HG02678 (cell line): ENCODE results near the gene UBE2Z.

ENCODE experiments used
- ATAC-seq: cut with Tn5 transposase; IDR thresholded peaks from one replicate; pipeline ENCODE4 v1.9.1; 2021; ENCODE audit warnings: mild to moderate bottlenecking, moderate library complexity; ENCODE audit not compliant: unreplicated experiment

The UBE2Z gene

DNA sequence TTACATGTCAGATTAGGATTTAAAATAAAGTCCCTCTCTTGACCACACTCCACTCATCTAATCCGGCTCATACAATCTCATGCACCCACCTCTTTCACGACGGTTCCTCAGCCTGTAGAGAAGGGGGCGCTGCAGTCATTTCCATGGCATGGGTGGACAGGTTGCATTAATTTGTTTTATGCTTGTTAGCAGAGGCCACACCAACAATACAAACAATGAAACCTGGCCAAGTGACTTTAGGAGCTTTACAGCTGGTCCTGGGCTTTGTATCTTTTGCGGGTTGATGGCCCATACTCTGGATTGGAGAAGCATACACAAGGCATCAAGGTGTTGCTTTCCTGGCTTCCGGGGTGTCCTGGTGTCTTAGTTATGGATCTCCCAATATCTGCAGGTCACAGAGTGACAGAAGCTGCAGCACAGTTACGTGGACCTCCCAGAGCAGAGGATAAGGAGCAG, 46.1 kb downstream of the UBE2Z start:
- ATAC-seq: no peak

DNA sequence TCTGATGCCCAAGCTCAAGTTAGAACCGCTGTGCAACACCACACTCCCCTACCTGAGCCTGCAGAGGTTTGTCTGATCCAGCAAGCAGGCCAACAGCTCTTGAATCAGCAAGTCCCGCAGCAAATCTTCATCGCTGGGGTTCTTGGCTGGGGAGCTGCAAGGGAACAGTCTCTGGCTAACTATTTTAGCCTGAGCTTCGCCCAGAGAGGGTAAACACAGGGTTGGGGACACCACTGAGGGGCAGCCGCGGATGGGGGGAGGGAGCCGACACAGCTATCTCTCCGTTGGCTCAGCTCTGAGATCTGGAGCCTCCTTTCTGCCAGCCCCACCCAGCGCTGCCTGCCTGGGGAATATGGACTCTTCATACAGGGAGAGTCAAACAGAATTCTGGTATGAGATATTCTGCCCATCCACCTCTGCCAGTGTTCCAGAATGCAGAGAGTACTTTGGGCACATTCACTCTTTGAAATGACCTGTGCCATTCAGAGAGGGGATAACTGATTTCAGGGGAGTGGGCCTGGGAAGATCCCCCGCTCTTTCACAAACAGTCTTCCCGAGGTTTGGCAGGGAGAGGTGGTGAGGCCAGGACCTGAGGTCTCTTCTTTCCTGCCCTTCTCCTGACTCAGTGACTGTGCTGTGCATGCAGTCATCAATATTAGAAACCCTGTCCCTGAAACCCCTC, 52.8 kb downstream of the UBE2Z start:
- no peak for ATAC-seq

DNA sequence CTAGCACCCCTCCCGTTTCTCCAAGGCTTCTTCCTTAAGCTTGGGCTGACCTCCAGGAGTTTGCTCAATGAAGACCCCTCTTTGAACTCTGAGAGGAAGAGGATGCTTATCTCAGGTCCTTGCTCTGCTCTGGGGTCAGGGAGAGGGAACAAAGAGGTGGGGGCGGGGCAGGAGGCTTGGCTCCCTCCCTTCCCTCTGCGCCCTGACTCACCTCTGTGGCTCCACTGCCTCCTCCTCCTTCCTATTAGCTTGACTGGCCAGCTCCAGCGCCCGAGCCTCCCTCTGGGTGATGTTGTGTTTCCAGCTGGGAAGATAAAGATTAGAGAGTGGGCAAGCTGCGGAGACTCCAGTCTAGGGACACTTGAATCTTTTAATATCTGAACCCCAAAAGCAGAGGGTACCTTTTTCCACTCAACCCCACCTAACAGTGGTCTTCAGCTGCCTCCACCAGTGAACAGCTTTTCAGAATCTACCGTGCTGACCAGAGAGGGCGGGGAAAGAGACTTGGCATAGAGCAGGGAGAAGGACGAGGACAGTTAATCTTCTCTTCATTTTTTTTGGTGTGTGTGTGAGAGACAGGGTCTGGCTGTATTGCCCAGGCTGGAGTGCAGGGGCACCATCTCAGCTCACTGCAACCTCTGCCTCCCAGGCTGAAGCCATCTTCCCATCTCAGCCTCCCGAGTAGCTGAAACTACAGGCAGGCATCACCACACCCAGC, 53.5 kb downstream of the UBE2Z start:
- no peak for ATAC-seq

DNA sequence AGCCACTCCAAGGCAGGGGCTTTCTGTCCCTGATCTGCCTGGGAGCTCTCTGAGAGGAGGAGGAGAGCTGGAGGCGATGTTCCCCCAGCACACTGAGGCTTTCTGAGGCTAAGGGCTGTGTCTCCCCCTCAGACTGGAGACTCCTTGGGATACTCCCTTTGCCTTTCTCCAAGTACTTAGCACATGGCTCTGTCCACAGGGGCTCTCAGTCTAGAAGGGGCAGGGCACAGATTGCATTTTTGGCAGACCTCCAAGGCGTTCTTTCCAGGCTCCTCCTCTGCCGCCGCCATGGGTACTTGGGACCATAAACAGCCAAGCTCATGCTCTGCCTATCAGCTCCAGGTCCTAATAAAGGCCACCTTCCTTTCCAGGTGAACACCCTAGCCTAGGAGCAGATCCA, 62.0 kb downstream of the UBE2Z start:
- ATAC-seq: no peak

DNA sequence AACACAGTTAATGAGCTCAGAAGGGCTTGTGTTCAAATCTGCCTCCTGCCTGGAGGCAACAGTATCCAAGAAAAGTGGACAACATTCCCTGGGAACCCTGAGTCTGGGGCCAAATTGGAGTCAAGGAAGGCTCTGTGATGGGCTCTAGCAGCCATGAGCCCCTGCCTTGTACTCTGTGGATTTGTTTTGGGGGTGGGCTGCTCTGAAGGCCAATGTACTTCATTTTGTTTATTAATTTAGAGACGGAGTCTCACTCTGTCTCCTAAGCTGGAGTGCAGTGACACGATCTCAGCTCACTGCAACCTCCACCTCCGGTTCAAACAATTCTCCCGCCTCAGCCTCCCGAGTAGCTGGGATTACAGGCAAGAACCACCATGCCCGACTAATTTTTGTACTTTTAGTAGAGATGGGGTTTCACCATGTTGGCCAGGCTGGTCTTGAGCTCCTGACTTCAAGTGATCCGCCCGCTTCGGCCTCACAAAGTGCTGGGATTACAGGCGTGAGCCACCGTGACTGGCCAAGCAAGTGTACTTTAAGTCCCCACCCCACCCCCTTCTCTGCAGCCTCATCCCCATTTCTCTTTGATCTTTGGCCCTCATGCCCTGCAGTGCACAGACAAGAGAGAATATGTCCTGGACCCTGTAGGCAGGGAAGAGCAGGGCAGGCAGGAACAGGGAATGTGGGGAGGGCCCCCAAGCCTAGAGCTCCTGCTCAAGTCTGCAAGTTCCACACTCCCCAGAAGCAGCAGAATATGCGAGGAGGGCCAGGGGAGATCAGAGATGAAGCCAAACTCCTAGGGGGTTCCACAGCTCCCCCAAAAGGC, 62.9 kb downstream of the UBE2Z start:
- ATAC-seq: no peak

DNA sequence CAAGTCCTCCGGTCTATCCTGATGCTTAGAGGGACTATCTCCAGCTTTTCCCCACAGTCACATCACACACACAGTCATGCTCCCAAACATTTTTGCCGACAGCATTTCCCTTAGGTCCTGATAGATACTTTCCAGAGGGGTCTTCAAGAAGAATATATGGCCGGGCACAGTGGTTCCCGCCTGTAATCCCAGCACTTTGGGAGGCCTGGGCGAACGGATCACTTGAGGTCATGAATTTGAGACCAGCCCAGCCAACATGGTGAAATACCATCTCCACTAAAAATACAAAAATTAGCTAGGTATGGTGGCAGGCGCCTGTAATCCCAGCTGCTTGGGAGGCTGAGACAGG, 64.5 kb downstream of the UBE2Z start:
- ATAC-seq: no peak

DNA sequence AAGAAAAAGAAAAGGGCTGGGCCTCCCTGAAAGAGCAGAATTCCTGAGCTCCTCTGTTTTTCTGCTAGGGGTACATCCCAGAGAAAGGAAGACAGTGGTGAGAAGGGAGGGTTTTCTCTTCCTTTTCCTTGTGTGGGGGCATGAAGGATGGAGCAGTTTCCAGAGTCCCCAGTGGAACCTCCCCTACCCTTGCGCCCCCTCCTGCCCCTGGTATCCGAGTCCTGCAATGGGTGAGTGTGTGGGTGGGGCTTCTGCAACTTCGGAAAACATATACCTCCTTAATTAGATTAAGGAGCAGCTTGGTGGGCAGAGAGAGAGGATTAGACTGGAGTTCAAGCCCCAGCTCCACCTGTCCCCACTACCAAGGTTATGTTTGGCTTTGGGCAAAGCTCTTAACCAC, 65.6 kb downstream of the UBE2Z start:
- no peak for ATAC-seq
